AG09309 (cell line): ENCODE results near the gene CTSH.
"Not testable (repeated sequence)": the region's sequence is repeated elsewhere in the genome, so short reads cannot be mapped to it uniquely, and the experiment has no call there.

Source experiments
- DNase-seq: peaks from one replicate; pipeline ENCODE4 v3.0.0-alpha.2; 2010; ENCODE audit warnings: low read depth
- H3K4me3 ChIP-seq: 2 replicates; pipeline ENCODE4 v1.5.1; 2011; ENCODE audit warnings: mild to moderate bottlenecking, low read depth, low read length, moderate library complexity; ENCODE audit not compliant: control insufficient read depth
- CTCF ChIP-seq: IDR thresholded peaks from 2 replicates; pipeline ENCODE4 v1.5.1; 2011; ENCODE audit warnings: mild to moderate bottlenecking, low read depth, low read length, inconsistent platforms; ENCODE audit not compliant: insufficient read depth, control insufficient read depth; ENCODE audit errors: missing control alignments

The CTSH gene

GRCh38 chr15:78893538-78893937, 51.3 kb downstream of the CTSH start:
- no peak overlapping the region for H3K4me3 ChIP-seq
- TF ChIP-seq CTCF = no peak
- no peak for DNase-seq

GRCh38 chr15:78889000-78889399, 55.8 kb downstream of the CTSH start:
- no peak for DNase-seq
- no peak for TF ChIP-seq CTCF
- no peak overlapping the region for H3K4me3 ChIP-seq

GRCh38 chr15:78881681-78882080, 63.2 kb downstream of the CTSH start:
- no peak for TF ChIP-seq CTCF
- H3K4me3 ChIP-seq = no peak overlapping the region
- no peak for DNase-seq

DNA sequence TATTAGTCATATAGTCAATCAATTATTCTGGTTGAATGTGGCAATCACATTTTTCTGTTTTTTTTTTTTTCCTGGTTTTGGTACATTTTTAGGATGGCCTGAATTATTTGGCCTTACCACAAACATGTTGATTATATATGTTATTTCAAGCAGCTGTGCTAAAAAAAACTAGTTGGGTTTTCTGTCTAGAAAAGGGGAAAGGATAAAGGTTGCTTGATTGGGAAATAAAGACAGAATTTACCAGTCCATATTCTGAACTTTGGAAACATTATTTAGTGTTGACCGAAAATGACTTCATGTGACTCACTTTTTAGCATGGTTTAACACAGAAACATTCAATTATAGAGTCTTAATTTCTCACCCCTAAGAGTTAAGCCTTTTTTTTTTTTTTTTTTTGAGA, 64.0 kb downstream of the CTSH start:
- DNase-seq = no peak
- no peak overlapping the region for H3K4me3 ChIP-seq
- TF ChIP-seq CTCF = no peak

GRCh38 chr15:78880242-78880533, 64.7 kb downstream of the CTSH start:
- no peak for TF ChIP-seq CTCF
- DNase-seq = no peak
- H3K4me3 ChIP-seq = no peak overlapping the region

DNA sequence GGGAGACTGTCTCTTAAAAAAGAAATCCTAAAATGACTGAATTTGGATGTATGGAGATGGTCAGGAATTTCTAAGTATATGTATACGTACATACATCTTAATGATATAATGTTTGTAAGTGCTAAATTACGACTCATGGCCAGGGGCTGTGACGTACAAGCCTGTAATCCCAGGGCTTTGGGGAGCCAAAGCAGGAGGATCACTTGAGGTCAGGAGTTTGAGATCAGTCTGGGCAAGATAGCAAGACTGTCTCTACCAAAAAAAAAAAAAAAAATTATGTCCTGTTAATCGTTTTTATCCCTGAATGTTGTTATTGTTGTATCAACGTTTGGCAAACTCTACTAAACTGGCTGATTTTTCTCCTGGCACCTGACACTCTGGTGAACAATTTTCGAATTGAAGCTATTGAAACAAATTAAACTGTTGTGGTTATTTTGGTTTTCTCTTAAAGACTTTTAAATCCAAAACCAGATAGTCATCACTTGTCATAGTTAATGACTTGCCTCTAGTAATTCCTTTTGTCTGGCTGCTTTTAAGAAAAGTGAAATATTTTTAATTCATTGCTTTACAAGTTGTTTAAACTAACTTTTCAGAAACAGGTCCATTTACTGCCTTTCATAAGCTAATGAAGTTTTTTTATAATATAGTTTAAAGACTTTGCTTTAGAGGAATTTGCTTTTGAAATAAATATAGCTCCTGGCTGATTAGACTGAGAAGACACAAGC, 65.2 kb downstream of the CTSH start:
- TF ChIP-seq CTCF = no peak
- no peak overlapping the region for H3K4me3 ChIP-seq
- no peak for DNase-seq

GRCh38 chr15:78878356-78878755, 66.5 kb downstream of the CTSH start:
- TF ChIP-seq CTCF = no peak
- H3K4me3 ChIP-seq = no peak overlapping the region
- no peak for DNase-seq

DNA sequence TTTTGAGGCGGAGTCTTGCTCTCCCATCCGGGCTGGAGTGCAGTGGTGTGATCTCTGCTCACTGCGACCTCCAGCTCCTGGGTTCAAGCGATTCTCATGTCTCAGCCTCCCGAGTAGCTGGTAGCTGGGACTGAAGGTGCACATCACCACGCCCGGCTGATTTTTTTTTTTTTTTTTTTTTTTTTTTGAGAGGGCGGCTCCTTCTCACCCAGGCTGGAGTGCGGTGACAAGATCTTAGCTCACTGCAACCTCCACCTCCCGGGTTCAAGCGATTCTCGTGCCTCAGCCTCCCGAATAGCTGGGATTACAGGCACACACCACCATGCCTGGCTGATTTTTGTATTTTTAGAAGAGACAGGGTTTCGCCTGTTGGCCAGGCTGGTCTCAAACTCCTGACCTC, 67.9 kb downstream of the CTSH start:
- H3K4me3 ChIP-seq, DNase-seq: not testable (repeated sequence)
